Adrenal gland (tissue), 12 donors: ENCODE results near the gene MRNIP. TPM values are rescaled to one million over a fixed set of nuclear protein-coding genes. Genes with fewer than 3 reads are reported as not detected.

Experiments used
- DNase-seq, 7 donors: peaks; one replicate each; pipeline ENCODE4 v3.0.0-alpha.2; 2019 to 2020
- H3K27ac ChIP-seq, 5 donors: fragments of 200-600 bp; sonication (generic) in 4 of 5; 1 replicate in 3 of 5; 2 replicates in 2 of 5; pipeline versions ENCODE4 v1.5.1 to v1.8.0; 2016 to 2020; ENCODE audit warnings: mild to moderate bottlenecking in 1 of 5
- H3K27me3 ChIP-seq: fragments of 200-600 bp; 2 replicates; pipeline ENCODE4 v1.8.0; 2021
- H3K36me3 ChIP-seq, 2 donors: fragments of 200-600 bp; replicated peaks in 1 of 2; 1 replicate in 1 of 2; 2 replicates in 1 of 2; pipeline versions ENCODE4 v1.5.1 to v1.8.0; 2018 to 2022
- H3K4me1 ChIP-seq, 2 donors: fragments of 200-600 bp; replicated peaks in 1 of 2; 1 replicate in 1 of 2; 2 replicates in 1 of 2; pipeline versions ENCODE4 v1.5.1 to v1.8.0; 2018 to 2021
- H3K4me3 ChIP-seq, 4 donors: fragments of 200-600 bp; sonication (generic) in 3 of 4; one replicate each; pipeline ENCODE4 v1.5.1; 2016 to 2018
- H3K9me3 ChIP-seq, 3 donors: fragments of 200-600 bp; sonication (generic) in 1 of 3; replicated peaks in 1 of 3; 1 replicate in 2 of 3; 2 replicates in 1 of 3; pipeline versions ENCODE4 v1.5.1 to v1.8.0; 2016 to 2021
- POLR2A ChIP-seq, 2 donors: fragments of 450-650 bp; IDR thresholded peaks; one replicate each; pipeline ENCODE4 v1.6.1; 2017; ENCODE audit warnings: antibody characterized with exemption in 2 of 2, mild to moderate bottlenecking in 2 of 2, moderate library complexity in 1 of 2
- WGBS, 4 donors: extraction: QIAGEN DNeasy Blood & Tissue Kit in 2 of 4; methylation state at CpG; one replicate each; pipeline versions ENCODE4 v1.1.5 to v1.1.7; 2013 to 2017; 5-methylcytosine and 5-hydroxymethylcytosine counted together
- intact Hi-C, 2 donors: fragments of 100-400 bp; cut with DNase I; formaldehyde crosslinking; loops; one replicate each; pipeline versions ENCODE4 v1.14.1 to v1.15.0; 2022 to 2023
- polyA plus RNA-seq, 3 donors: library from polyadenylated mRNA; stranded (reverse); fragments of 200-250 nt in 2 of 3; fragments of 350-450 nt in 1 of 3; fragmentation: Illumina TruSeq in 1 of 3; extraction: RNeasy Lipid Tissue Mini Kit (QIAGEN cat#74804) in 1 of 3; gene quantifications; one replicate each; pipeline ENCODE4 v1.2.3, GENCODE V29; 2013 to 2014
- total RNA-seq, 9 donors: library from RNA; depleted of rRNA in 4 of 9; stranded (reverse); fragments of >200 nt in 4 of 9; fragments of 120-200 nt in 1 of 9; fragmentation: NEBNext Ultra II Directional in 1 of 9; extraction: Animal tissue kit (Norgen Biotek cat#: 25700) in 1 of 9; gene quantifications; one replicate each; pipeline versions ENCODE4 v1.1.0 to v1.2.4, GENCODE V29; 2013 to 2023
- TF ChIP-seq, protein P1 (sequence below), 6 experiments: fragments of 450-650 bp in 4 of 6; fragments of 200-600 bp in 2 of 6; sonication (generic) in 1 of 6; IDR thresholded peaks; 1 replicate in 5 of 6; 2 replicates in 1 of 6; pipeline versions ENCODE4 v1.5.1 to v1.8.0; 2016 to 2021; ENCODE audit warnings: antibody characterized with exemption in 6 of 6, mild to moderate bottlenecking in 2 of 6, moderate library complexity in 1 of 6
- donor health status: healthy with polysubstance abuse.
- donor health status: Bipolar disorder and iron deficiency.
- donor health status: DM: yes; HTN: yes; CAD: no.
- donor health status: DM: no; HTN: no; CAD: no.
- donor health status: DM: no; HTN: no; CAD: no.
- donor health status: DM: yes; HTN: yes; CAD: no.

MRNIP gene
- total and polyA plus RNA-seq, 12 donors: 12.3 to 129 (median 32.2) TPM

DNA sequence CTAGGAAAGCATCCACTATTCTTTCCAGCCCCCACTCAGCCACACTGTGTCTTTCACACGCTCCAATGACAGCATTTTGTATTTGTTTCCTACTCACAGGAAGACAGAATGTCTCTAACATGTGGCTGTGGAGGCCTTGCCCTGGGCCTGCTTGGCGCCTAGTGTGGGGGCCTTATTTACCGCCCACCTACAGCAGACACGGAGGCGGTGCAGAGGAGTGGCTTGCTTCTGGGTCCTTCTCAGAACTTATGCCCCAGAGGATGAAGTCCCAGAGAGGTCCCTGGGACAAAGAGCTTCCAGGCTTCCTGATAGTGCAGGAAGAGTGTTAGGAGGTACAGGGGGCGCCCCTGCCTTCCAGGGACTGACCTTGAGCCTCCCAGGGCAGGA, 8.5 kb upstream of the MRNIP start:
- 88 to 93% (median 89%) methylated on average over 6 of the region's 6 CpGs for WGBS, 4 donors
- Histone ChIP-seq H3K9me3 (no peaks in the 10 kb centered on the region), H3K36me3 (peaks cover 0 to 70% of the 10 kb centered on the region in 2 donors)

DNA sequence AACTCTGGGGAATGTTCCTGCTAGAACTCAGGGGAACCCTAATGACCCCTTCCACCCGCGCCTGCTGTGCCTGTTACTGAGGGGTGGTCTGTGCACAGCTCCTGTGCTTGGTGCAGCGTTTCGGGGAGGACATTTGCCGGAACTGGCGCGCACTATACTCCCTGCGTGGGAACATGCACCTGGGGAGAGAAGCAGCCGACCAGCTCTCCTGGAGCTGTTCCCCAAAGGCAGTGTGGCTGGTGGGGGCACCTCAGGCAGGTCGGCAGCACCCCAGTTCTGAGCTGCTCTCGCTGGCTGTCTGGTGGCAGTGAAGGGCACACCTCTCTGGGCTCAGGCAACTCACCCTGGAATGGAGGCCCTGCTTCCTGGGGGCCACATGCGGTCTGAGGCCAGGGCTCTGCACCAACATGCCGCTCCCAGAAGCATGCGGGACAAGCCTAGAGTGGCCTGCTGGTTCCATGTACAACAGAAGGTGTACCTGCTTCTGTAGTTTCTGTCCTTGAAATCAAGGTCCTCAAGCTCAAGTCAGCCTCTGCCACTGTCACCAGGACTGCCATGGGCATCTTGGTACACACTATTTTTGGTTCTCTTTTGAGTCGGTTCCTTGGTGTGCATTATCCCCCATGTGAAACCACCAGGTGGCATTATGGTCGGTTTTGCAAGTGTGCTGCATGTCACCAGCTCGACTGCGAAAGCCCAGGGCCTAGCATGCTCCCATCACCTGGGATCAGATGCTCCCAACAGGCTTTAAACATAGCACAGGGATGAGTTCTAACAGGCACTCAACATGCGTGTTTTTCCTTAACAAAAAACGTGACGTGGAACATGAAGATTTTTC, 7.8 kb upstream of the MRNIP start:
- H3K4me3 ChIP-seq: no peak overlapping the region
- peaks cover 0 to 73% of the 10 kb centered on the region in 2 donors for H3K36me3 ChIP-seq
- no peaks in the 10 kb centered on the region for H3K27me3 ChIP-seq
- DNase-seq: no peak
- no peaks in the 10 kb centered on the region for H3K4me1 ChIP-seq
- no peak overlapping the region for H3K27ac ChIP-seq
- 75 to 86% (median 83%) methylated on average over 11 to 21 of the region's 21 CpGs for WGBS, 4 donors
- TF ChIP-seq, protein P1, sequence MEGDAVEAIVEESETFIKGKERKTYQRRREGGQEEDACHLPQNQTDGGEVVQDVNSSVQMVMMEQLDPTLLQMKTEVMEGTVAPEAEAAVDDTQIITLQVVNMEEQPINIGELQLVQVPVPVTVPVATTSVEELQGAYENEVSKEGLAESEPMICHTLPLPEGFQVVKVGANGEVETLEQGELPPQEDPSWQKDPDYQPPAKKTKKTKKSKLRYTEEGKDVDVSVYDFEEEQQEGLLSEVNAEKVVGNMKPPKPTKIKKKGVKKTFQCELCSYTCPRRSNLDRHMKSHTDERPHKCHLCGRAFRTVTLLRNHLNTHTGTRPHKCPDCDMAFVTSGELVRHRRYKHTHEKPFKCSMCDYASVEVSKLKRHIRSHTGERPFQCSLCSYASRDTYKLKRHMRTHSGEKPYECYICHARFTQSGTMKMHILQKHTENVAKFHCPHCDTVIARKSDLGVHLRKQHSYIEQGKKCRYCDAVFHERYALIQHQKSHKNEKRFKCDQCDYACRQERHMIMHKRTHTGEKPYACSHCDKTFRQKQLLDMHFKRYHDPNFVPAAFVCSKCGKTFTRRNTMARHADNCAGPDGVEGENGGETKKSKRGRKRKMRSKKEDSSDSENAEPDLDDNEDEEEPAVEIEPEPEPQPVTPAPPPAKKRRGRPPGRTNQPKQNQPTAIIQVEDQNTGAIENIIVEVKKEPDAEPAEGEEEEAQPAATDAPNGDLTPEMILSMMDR (IDR thresholded peaks at IDR 0.05): peak in 1 of 6 experiments; percentile 9
- TF ChIP-seq POLR2A (IDR thresholded peaks at IDR 0.05): no peak
- intact Hi-C loops: no loop called here
- H3K9me3 ChIP-seq: no peaks in the 10 kb centered on the region

More for the DNA sequence above, 8.5 kb upstream of the MRNIP start:
- no peaks in the 10 kb centered on the region for H3K27me3 ChIP-seq
- TF ChIP-seq, protein P1 (IDR thresholded peaks at IDR 0.05): no peak
- TF ChIP-seq POLR2A (IDR thresholded peaks at IDR 0.05): no peak
- no peak overlapping the region for H3K27ac ChIP-seq
- no peaks in the 10 kb centered on the region for H3K4me1 ChIP-seq
- no peak for DNase-seq
- intact Hi-C loops: no loop called here
- H3K4me3 ChIP-seq: no peak overlapping the region

DNA sequence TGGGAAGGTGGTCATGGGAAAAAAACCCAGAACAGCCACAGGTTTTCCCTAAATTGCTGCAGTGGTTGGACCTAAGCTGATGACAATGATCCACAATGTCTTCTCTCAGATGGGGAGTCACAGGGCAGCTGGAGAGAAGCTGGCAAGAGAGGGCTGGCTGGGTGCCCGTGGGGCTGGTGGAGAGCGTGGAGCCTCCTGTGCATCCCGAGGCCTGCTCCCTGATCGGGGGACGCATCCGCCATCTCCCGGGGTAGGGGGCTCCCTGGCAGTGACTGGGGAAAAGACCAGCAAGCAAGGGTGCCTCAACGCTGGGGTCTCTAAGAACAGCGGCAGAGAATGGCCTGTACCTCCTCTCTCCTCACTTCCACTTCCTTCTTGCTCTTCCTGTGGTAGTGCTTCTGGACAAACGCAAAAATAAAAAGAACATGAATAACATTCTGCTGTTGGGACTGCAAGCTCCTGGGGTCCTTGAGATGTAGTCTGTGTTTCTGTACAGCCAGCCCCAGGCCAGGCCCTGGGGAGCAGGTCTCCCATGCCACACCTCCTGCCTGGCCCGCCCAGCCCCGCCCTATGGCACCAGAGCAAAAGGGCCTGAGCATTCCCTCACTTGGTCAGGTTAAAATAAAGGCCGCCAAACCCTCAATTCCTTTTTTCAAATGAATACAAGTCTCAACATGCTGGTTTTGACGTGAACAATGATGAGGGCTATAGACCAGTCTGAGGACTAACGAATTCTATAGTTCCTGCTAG, 7.0 kb upstream of the MRNIP start:
- intact Hi-C loops: no loop called here
- no peak for TF ChIP-seq POLR2A (IDR thresholded peaks at IDR 0.05)
- TF ChIP-seq, protein P1 (IDR thresholded peaks at IDR 0.05): no peak
- Histone ChIP-seq H3K27me3 (no peaks in the 10 kb centered on the region), H3K36me3 (peaks cover 0 to 65% of the 10 kb centered on the region in 2 donors), H3K9me3 (no peaks in the 10 kb centered on the region), H3K4me1 (no peaks in the 10 kb centered on the region), H3K4me3 (no peak overlapping the region), H3K27ac (no peak overlapping the region)
- DNase-seq: no peak
- WGBS, 4 donors: 88 to 94% (median 91%) methylated on average over 10 to 15 of the region's 15 CpGs

DNA sequence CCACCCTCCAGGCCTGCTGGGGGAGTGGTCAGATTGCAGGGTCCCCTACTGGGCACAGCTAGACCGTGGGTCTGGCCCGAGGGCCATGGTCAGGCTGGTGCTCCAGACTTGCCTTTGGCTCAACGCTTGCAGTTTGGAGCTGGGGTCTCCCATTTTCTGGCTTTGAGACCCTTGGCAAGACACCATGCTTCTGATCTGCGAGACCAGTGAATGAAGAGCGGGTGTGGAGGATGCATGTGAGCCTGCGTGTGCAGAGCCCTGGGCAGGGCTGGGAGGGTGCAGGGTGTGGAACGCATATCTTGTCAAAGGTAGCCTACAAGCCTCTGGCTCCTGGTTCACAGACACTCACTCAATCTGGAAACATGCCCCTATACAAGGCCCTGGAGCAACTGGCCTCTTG, 6.1 kb upstream of the MRNIP start:
- Histone ChIP-seq H3K27ac (no peak overlapping the region), H3K9me3 (no peaks in the 10 kb centered on the region), H3K27me3 (no peaks in the 10 kb centered on the region), H3K36me3 (peaks cover 0 to 55% of the 10 kb centered on the region in 2 donors), H3K4me3 (no peak overlapping the region), H3K4me1 (peaks cover under 1 to 4% of the 10 kb centered on the region in 2 donors)
- 96 to 100% (median 97%) methylated on average over 5 to 7 of the region's 7 CpGs for WGBS, 4 donors
- DNase-seq: no peak
- no peak for TF ChIP-seq POLR2A (IDR thresholded peaks at IDR 0.05)
- TF ChIP-seq, protein P1 (IDR thresholded peaks at IDR 0.05): no peak
- intact Hi-C loops: no loop called here
